ENCODE measurements around the gene GFPT1. TPM values are rescaled to one million over a fixed set of nuclear protein-coding genes. Genes with fewer than 3 reads are reported as not detected.

GFPT1 gene
- 10 to 100 TPM; 15.3 to 40.4 (median 28.2) TPM for total RNA-seq

- peak within 1 kb of the TSS; percentile 96 to 98 for H3K4me3 ChIP-seq
- 0% methylated on average over 6 to 14 of the region's 97 CpGs for WGBS, 2 donors (ENCODE audit: low coverage in 1 of 2)
- no peaks in the 10 kb centered on the region for H3K9me3 ChIP-seq
- H3K4me1 ChIP-seq, result peaks cover 0 to 52% (median 0%) of the 10 kb centered on the region in 3 donors
- TF ChIP-seq CTCF (IDR thresholded peaks at IDR 0.05) (peak in 3 of 4 experiments; percentile 6 to 19 (median 19)), POLR2AphosphoS5 (IDR thresholded peaks at IDR 0.05) (peak; percentile 64), EP300 (IDR thresholded peaks at IDR 0.05) (no peak), POLR2A (IDR thresholded peaks at IDR 0.05) (peak; percentile 70 to 77)
- H3K36me3 ChIP-seq, result no peaks in the 10 kb centered on the region
- no peaks in the 10 kb centered on the region for H3K27me3 ChIP-seq
- ATAC-seq, result peak; percentile 99
- peak within 1 kb of the TSS; percentile 60 to 95 (median 86) for H3K27ac ChIP-seq
Observed at GRCh38 chr2:69386789-69387734, at the start of gene GFPT1. Gene GFPT1 (minus strand): TSS chr2:69387227. CDS start chr2:69387071, 156 bp downstream.

- WGBS, 2 donors (ENCODE audit: low coverage in 1 of 2), result 0 to 3% methylated on average over 4 of the region's 5 CpGs
- ATAC-seq, result no peak
- Histone ChIP-seq H3K27ac (peak overlapping the region; percentile 91 to 99 (median 96)), H3K9me3 (no peaks in the 10 kb centered on the region), H3K4me3 (peak overlapping the region; percentile 63 to 67), H3K4me1 (peaks cover 0 to 37% (median 10%) of the 10 kb centered on the region in 3 donors), H3K27me3 (no peaks in the 10 kb centered on the region), H3K36me3 (peaks cover 0 to 2% of the 10 kb centered on the region in 2 donors)
- TF ChIP-seq POLR2A (IDR thresholded peaks at IDR 0.05), result no peak
- TF ChIP-seq CTCF (IDR thresholded peaks at IDR 0.05), result no peak
- TF ChIP-seq POLR2AphosphoS5 (IDR thresholded peaks at IDR 0.05), result no peak
- TF ChIP-seq EP300 (IDR thresholded peaks at IDR 0.05), result no peak
Observed at GRCh38 chr2:69436596-69436937, 49.5 kb upstream of the GFPT1 start.

GRCh38 chr2:69434753-69435152 lies 47.7 kb upstream of the GFPT1 start:
- TF ChIP-seq POLR2A (IDR thresholded peaks at IDR 0.05), result no peak
- no peak for TF ChIP-seq EP300 (IDR thresholded peaks at IDR 0.05)
- TF ChIP-seq CTCF (IDR thresholded peaks at IDR 0.05), result no peak
- no peak for TF ChIP-seq POLR2AphosphoS5 (IDR thresholded peaks at IDR 0.05)
- Histone ChIP-seq H3K9me3 (no peaks in the 10 kb centered on the region), H3K36me3 (peaks cover 0 to 19% of the 10 kb centered on the region in 2 donors), H3K27ac (no peak overlapping the region), H3K4me1 (peaks cover 0 to 42% (median 10%) of the 10 kb centered on the region in 3 donors), H3K27me3 (no peaks in the 10 kb centered on the region), H3K4me3 (no peak overlapping the region)
- 67 to 88% methylated on average over 3 of the region's 5 CpGs for WGBS, 2 donors (ENCODE audit: low coverage in 1 of 2)
- no peak for ATAC-seq

GRCh38 chr2:69429491-69430183 lies 42.6 kb upstream of the GFPT1 start:
- no peak for ATAC-seq
- TF ChIP-seq POLR2AphosphoS5 (IDR thresholded peaks at IDR 0.05) (no peak), EP300 (IDR thresholded peaks at IDR 0.05) (no peak), CTCF (IDR thresholded peaks at IDR 0.05) (no peak), POLR2A (IDR thresholded peaks at IDR 0.05) (no peak)
- WGBS, 2 donors (ENCODE audit: low coverage in 1 of 2), result 90 to 92% methylated on average over 5 to 6 of the region's 6 CpGs
- H3K27ac ChIP-seq, result no peak overlapping the region
- H3K27me3 ChIP-seq, result no peaks in the 10 kb centered on the region
- no peaks in the 10 kb centered on the region for H3K9me3 ChIP-seq
- H3K4me3 ChIP-seq, result no peak overlapping the region
- peaks cover 0 to 33% (median 5%) of the 10 kb centered on the region in 3 donors for H3K4me1 ChIP-seq
- peaks cover 0 to 68% of the 10 kb centered on the region in 2 donors for H3K36me3 ChIP-seq
